ENCODE results near the gene SDE2. TPM values are rescaled to one million over a fixed set of nuclear protein-coding genes. Genes with fewer than 3 reads are reported as not detected.

SDE2 gene
- total and polyA plus RNA-seq, 2 of the 4 experiments (the other 2 are of a cell fraction), result 8.5 to 14.7 TPM

DNA sequence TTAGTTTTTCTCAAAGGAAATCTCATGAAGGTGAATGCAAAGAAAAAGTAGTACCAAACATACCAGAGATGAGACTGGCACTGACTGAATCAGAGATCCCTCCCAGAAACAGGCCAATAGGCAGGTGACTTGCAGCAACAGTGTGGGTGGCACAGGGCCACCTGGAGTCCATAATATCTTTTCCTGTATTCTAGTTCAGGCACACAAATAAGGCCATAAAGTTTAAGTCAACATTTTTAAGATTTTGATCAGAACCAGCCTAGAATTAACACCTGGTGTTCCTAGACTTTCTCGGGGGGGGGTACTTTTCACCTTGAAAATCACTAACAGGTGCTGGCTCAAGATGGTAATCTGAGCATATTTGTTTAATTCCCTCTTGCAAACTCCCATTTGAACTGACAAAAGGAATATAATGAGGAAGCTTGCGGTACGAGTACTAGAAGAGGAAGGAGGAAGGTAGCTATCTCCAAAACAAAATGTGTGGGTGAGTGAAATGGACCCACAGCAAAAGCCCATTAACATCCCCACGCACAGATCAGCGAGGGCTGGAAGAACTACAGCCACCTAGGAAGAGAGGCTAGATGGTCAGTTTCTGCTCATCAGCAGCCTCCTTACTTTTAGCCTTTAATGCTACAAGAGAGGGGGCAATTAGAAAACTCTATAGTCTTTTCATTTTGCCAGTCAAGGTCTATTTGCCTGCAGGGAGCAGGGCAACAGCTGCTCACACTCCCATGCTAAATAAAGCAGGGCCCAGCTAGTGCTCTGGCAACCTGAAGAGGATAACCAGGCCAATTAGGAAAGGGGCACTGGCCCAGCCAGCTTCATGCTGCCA lies 18.9 kb downstream of the SDE2 start:
- H2BK120ac ChIP-seq (ENCODE audit: low read depth, low read length), result no peak overlapping the region
- in situ Hi-C loops (cut with MboI; ENCODE audit: low sequenced_read_pairs), result loop anchor here (5.0 kb wide), 1 partner anchor 503 kb away; no protein-coding TSS in a partner anchor
- no TSS peak for BruUV-seq (replicated peaks)
- TF ChIP-seq FOS (IDR thresholded peaks at IDR 0.05; ENCODE audit: low read depth, low read length) (no peak), RAD21 (IDR thresholded peaks at IDR 0.05; ENCODE audit: low read length) (no peak), SMC3 (IDR thresholded peaks at IDR 0.05; ENCODE audit: low read depth, low read length) (no peak), MAZ (IDR thresholded peaks at IDR 0.05; ENCODE audit: borderline replicate concordance, low read depth, low read length) (no peak), POLR2A (IDR thresholded peaks at IDR 0.05; ENCODE audit: low read depth, low read length) (no peak), RCOR1 (IDR thresholded peaks at IDR 0.05; ENCODE audit: insufficient replicate concordance, low read length) (no peak), MXI1 (IDR thresholded peaks at IDR 0.05; ENCODE audit: borderline replicate concordance, low read depth, low read length) (no peak), NFE2L2 (IDR thresholded peaks at IDR 0.05; ENCODE audit: low read depth, low read length) (no peak), CEBPB (IDR thresholded peaks at IDR 0.05; ENCODE audit: low read depth, low read length) (no peak), RFX5 (IDR thresholded peaks at IDR 0.05; ENCODE audit: low read depth, low read length) (no peak), MAFK (IDR thresholded peaks at IDR 0.05; ENCODE audit: low read depth, low read length) (no peak), CHD1 (IDR thresholded peaks at IDR 0.05; ENCODE audit: low read depth, low read length) (no peak)
- TF ChIP-seq, protein P1, sequence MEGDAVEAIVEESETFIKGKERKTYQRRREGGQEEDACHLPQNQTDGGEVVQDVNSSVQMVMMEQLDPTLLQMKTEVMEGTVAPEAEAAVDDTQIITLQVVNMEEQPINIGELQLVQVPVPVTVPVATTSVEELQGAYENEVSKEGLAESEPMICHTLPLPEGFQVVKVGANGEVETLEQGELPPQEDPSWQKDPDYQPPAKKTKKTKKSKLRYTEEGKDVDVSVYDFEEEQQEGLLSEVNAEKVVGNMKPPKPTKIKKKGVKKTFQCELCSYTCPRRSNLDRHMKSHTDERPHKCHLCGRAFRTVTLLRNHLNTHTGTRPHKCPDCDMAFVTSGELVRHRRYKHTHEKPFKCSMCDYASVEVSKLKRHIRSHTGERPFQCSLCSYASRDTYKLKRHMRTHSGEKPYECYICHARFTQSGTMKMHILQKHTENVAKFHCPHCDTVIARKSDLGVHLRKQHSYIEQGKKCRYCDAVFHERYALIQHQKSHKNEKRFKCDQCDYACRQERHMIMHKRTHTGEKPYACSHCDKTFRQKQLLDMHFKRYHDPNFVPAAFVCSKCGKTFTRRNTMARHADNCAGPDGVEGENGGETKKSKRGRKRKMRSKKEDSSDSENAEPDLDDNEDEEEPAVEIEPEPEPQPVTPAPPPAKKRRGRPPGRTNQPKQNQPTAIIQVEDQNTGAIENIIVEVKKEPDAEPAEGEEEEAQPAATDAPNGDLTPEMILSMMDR (conservative IDR thresholded peaks at IDR 0.05; ENCODE audit: low read depth, low read length), result no peak
- TF ChIP-seq, protein P2, sequence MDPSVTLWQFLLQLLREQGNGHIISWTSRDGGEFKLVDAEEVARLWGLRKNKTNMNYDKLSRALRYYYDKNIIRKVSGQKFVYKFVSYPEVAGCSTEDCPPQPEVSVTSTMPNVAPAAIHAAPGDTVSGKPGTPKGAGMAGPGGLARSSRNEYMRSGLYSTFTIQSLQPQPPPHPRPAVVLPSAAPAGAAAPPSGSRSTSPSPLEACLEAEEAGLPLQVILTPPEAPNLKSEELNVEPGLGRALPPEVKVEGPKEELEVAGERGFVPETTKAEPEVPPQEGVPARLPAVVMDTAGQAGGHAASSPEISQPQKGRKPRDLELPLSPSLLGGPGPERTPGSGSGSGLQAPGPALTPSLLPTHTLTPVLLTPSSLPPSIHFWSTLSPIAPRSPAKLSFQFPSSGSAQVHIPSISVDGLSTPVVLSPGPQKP (IDR thresholded peaks at IDR 0.05; ENCODE audit: borderline replicate concordance, low read depth, low read length), result no peak
- TF ChIP-seq, protein P3, sequence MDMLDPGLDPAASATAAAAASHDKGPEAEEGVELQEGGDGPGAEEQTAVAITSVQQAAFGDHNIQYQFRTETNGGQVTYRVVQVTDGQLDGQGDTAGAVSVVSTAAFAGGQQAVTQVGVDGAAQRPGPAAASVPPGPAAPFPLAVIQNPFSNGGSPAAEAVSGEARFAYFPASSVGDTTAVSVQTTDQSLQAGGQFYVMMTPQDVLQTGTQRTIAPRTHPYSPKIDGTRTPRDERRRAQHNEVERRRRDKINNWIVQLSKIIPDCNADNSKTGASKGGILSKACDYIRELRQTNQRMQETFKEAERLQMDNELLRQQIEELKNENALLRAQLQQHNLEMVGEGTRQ (IDR thresholded peaks at IDR 0.05; ENCODE audit: low read depth, low read length), result no peak

More for the DNA sequence above, 18.9 kb downstream of the SDE2 start:
- no peak overlapping the region for H2AK5ac ChIP-seq (ENCODE audit: low read depth, low read length)
- ChIA-PET POLR2A (ENCODE audit: unreplicated experiment) (no interaction called here), CTCF (no interaction called here)
- H3K56ac ChIP-seq (ENCODE audit: extremely low read depth, insufficient read depth, low read length), result no peak overlapping the region
- H3K4me2 ChIP-seq (ENCODE audit: low read depth, low read length), result no peak overlapping the region
- peaks cover 30% of the 10 kb centered on the region for H3K36me3 ChIP-seq (ENCODE audit: control insufficient read depth, insufficient read depth, low read length)
- H3K9me1 ChIP-seq (ENCODE audit: insufficient read depth, low read length), result no peaks in the 10 kb centered on the region
- no peaks in the 10 kb centered on the region for H3K4me1 ChIP-seq (ENCODE audit: control insufficient read depth, insufficient read depth, low read length)
- H3K14ac ChIP-seq (replicated peaks; ENCODE audit: low read depth, low read length), result no peak overlapping the region
- no peak overlapping the region for H4K91ac ChIP-seq (ENCODE audit: insufficient read depth, low read depth, low read length)
- no peaks in the 10 kb centered on the region for H3K27me3 ChIP-seq (ENCODE audit: control insufficient read depth, insufficient read depth, low read length)
- H3K18ac ChIP-seq (ENCODE audit: low read depth, low read length), result no peak overlapping the region
- WGBS, 2 experiments (ENCODE audit: extremely low coverage in 2 of 2, insufficient read length in 1 of 2), result no CpG with 5 or more reads among the region's 5 CpGs
- no peak overlapping the region for H2BK5ac ChIP-seq (ENCODE audit: low read depth, low read length, poor library complexity, severe bottlenecking)
- H3K4ac ChIP-seq (ENCODE audit: low read depth, low read length), result no peak overlapping the region
- no peak overlapping the region for H3K23ac ChIP-seq (ENCODE audit: low read depth, low read length)
- no peak overlapping the region for H3K9ac ChIP-seq (ENCODE audit: low read depth, low read length)
- H3K79me1 ChIP-seq (ENCODE audit: low read depth in 1 of 2, low read length in 2 of 2), result no peaks in the 10 kb centered on the region; a peak in 1 of 4 replicates
- dilution Hi-C loops (cut with HindIII; ENCODE audit: low sequenced_read_pairs, unreplicated experiment), result loop anchor here (25.0 kb wide), 1 partner anchor 518 kb away; no protein-coding TSS in a partner anchor
- peaks cover 4% of the 10 kb centered on the region; the same call in 1 of the 2 replicates for H3K9me3 ChIP-seq (ENCODE audit: control insufficient read depth, insufficient read depth, low read length)
- H2AK9ac ChIP-seq (replicated peaks; ENCODE audit: low read depth, low read length, poor library complexity), result no peak overlapping the region
- H2BK20ac ChIP-seq (ENCODE audit: low read depth, low read length), result no peak overlapping the region
- H3K27ac ChIP-seq (ENCODE audit: insufficient read depth, low read length), result no peak overlapping the region
- no peak overlapping the region for H2BK15ac ChIP-seq (ENCODE audit: low read depth, low read length)
- no peak overlapping the region for H2AFZ ChIP-seq (replicated peaks; ENCODE audit: low read length, poor library complexity)
- no peaks in the 10 kb centered on the region for H4K20me1 ChIP-seq (ENCODE audit: insufficient read depth, low read length)
- H4K5ac ChIP-seq (ENCODE audit: low read depth, low read length), result no peak overlapping the region
- ATAC-seq (ENCODE audit: low read depth) (no peak), DNase-seq (no peak)
- H3K4me3 ChIP-seq (ENCODE audit: insufficient read depth, low read depth, low read length), result no peak overlapping the region
- no peak overlapping the region for H4K8ac ChIP-seq (ENCODE audit: low read depth in 2 of 2, low read length in 2 of 2)
- intact Hi-C loops (cut with micrococcal nuclease), result no loop called here

Measured in IMR-90 (cell line).